Measurements from ENCODE around the gene ASGR2. TPM values are rescaled to one million over a fixed set of nuclear protein-coding genes. Genes with fewer than 3 reads are reported as not detected.

Gene ASGR2
- total RNA-seq, 1 donor from 2014 or later = not detected

GRCh38 chr17:7063518-7064094 lies 51.0 kb downstream of the ASGR2 start:
- Histone ChIP-seq H3K4me2 (no peak overlapping the region), H3K79me2 (ENCODE audit: low read depth) (no peaks in the 10 kb centered on the region), H3K27me3 (no peaks in the 10 kb centered on the region), H3F3A (ENCODE audit: low read depth) (no peaks in the 10 kb centered on the region), H3K9me3 (ENCODE audit: low read depth) (no peaks in the 10 kb centered on the region), H2AFZ (replicated peaks) (no peak overlapping the region), H4K20me1 (ENCODE audit: low read depth) (no peaks in the 10 kb centered on the region), H3K9ac (no peak overlapping the region), H3K27ac (no peak overlapping the region), H3K4me3 (no peak overlapping the region), H3K4me1 (no peaks in the 10 kb centered on the region), H3K36me3 (no peaks in the 10 kb centered on the region)
- TF ChIP-seq EZH2 (IDR thresholded peaks at IDR 0.05) (no peak), CTCF (IDR thresholded peaks at IDR 0.05) (no peak), EZH2phosphoT487 (IDR thresholded peaks at IDR 0.05) (no peak)
- H3K27ac Mint-ChIP-seq = peak overlapping the region; percentile 93
- peak overlapping the region; percentile 16 for H3K4me3 Mint-ChIP-seq
- H3K4me1 Mint-ChIP-seq = peaks cover 27% of the 10 kb centered on the region
- peaks cover 24% of the 10 kb centered on the region for H3K9me3 Mint-ChIP-seq
- H3K36me3 Mint-ChIP-seq = peaks cover under 1% of the 10 kb centered on the region
- DNase-seq (ENCODE audit: low spot score) = no peak
- H3K27me3 Mint-ChIP-seq (ENCODE audit: insufficient read depth, low read depth) = peaks cover 11% of the 10 kb centered on the region

GRCh38 chr17:7060165-7060891 lies 54.3 kb downstream of the ASGR2 start:
- Histone ChIP-seq H3K4me1 (no peaks in the 10 kb centered on the region), H3F3A (ENCODE audit: low read depth) (no peaks in the 10 kb centered on the region), H2AFZ (replicated peaks) (no peak overlapping the region), H3K9me3 (ENCODE audit: low read depth) (no peaks in the 10 kb centered on the region), H3K4me2 (no peak overlapping the region), H3K36me3 (no peaks in the 10 kb centered on the region), H3K27ac (no peak overlapping the region), H4K20me1 (ENCODE audit: low read depth) (no peaks in the 10 kb centered on the region), H3K27me3 (no peaks in the 10 kb centered on the region), H3K4me3 (no peak overlapping the region), H3K79me2 (ENCODE audit: low read depth) (no peaks in the 10 kb centered on the region), H3K9ac (no peak overlapping the region)
- TF ChIP-seq EZH2 (IDR thresholded peaks at IDR 0.05) = no peak
- no peak for TF ChIP-seq EZH2phosphoT487 (IDR thresholded peaks at IDR 0.05)
- TF ChIP-seq CTCF (IDR thresholded peaks at IDR 0.05) = no peak
- peaks cover 7% of the 10 kb centered on the region for H3K9me3 Mint-ChIP-seq
- peaks cover 30% of the 10 kb centered on the region for H3K4me1 Mint-ChIP-seq
- H3K36me3 Mint-ChIP-seq = no peaks in the 10 kb centered on the region
- H3K4me3 Mint-ChIP-seq = no peak overlapping the region
- DNase-seq (ENCODE audit: low spot score) = no peak
- H3K27me3 Mint-ChIP-seq (ENCODE audit: insufficient read depth, low read depth) = peaks cover 12% of the 10 kb centered on the region
- peak overlapping the region; percentile 57 for H3K27ac Mint-ChIP-seq

GRCh38 chr17:7058831-7059447 lies 55.7 kb downstream of the ASGR2 start:
- no peaks in the 10 kb centered on the region for H3K4me1 ChIP-seq
- no peak overlapping the region for H3K4me3 Mint-ChIP-seq
- H3K36me3 ChIP-seq = no peaks in the 10 kb centered on the region
- no peaks in the 10 kb centered on the region for H3F3A ChIP-seq (ENCODE audit: low read depth)
- H3K27ac ChIP-seq = no peak overlapping the region
- H3K4me3 ChIP-seq = no peak overlapping the region
- TF ChIP-seq EZH2phosphoT487 (IDR thresholded peaks at IDR 0.05) (no peak), CTCF (IDR thresholded peaks at IDR 0.05) (no peak)
- H3K9ac ChIP-seq = no peak overlapping the region
- H3K27me3 Mint-ChIP-seq (ENCODE audit: insufficient read depth, low read depth) = peaks cover 7% of the 10 kb centered on the region
- H3K27me3 ChIP-seq = no peaks in the 10 kb centered on the region
- no peaks in the 10 kb centered on the region for H4K20me1 ChIP-seq (ENCODE audit: low read depth)
- H3K9me3 ChIP-seq (ENCODE audit: low read depth) = no peaks in the 10 kb centered on the region
- H2AFZ ChIP-seq (replicated peaks) = no peak overlapping the region
- peak overlapping the region; percentile 10 for H3K27ac Mint-ChIP-seq
- no peak overlapping the region for H3K4me2 ChIP-seq
- H3K9me3 Mint-ChIP-seq = peaks cover 3% of the 10 kb centered on the region
- H3K4me1 Mint-ChIP-seq = peaks cover 24% of the 10 kb centered on the region
- DNase-seq (ENCODE audit: low spot score) = no peak
- H3K36me3 Mint-ChIP-seq = no peaks in the 10 kb centered on the region
- H3K79me2 ChIP-seq (ENCODE audit: low read depth) = no peaks in the 10 kb centered on the region

Measured in neural progenitor cell (in vitro differentiated cells).